NCI-H1436 treated with DMSO at 0.1 percent for 48 hours (cell line): Measurements from ENCODE around the gene ABCA7.

Experiments used
- DNase-seq: peaks from one replicate; lab custom pipeline; 2025; lab: John Stamatoyannopoulos, UW

ABCA7 gene, protein sequence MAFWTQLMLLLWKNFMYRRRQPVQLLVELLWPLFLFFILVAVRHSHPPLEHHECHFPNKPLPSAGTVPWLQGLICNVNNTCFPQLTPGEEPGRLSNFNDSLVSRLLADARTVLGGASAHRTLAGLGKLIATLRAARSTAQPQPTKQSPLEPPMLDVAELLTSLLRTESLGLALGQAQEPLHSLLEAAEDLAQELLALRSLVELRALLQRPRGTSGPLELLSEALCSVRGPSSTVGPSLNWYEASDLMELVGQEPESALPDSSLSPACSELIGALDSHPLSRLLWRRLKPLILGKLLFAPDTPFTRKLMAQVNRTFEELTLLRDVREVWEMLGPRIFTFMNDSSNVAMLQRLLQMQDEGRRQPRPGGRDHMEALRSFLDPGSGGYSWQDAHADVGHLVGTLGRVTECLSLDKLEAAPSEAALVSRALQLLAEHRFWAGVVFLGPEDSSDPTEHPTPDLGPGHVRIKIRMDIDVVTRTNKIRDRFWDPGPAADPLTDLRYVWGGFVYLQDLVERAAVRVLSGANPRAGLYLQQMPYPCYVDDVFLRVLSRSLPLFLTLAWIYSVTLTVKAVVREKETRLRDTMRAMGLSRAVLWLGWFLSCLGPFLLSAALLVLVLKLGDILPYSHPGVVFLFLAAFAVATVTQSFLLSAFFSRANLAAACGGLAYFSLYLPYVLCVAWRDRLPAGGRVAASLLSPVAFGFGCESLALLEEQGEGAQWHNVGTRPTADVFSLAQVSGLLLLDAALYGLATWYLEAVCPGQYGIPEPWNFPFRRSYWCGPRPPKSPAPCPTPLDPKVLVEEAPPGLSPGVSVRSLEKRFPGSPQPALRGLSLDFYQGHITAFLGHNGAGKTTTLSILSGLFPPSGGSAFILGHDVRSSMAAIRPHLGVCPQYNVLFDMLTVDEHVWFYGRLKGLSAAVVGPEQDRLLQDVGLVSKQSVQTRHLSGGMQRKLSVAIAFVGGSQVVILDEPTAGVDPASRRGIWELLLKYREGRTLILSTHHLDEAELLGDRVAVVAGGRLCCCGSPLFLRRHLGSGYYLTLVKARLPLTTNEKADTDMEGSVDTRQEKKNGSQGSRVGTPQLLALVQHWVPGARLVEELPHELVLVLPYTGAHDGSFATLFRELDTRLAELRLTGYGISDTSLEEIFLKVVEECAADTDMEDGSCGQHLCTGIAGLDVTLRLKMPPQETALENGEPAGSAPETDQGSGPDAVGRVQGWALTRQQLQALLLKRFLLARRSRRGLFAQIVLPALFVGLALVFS (N-terminal part only)

DNA sequence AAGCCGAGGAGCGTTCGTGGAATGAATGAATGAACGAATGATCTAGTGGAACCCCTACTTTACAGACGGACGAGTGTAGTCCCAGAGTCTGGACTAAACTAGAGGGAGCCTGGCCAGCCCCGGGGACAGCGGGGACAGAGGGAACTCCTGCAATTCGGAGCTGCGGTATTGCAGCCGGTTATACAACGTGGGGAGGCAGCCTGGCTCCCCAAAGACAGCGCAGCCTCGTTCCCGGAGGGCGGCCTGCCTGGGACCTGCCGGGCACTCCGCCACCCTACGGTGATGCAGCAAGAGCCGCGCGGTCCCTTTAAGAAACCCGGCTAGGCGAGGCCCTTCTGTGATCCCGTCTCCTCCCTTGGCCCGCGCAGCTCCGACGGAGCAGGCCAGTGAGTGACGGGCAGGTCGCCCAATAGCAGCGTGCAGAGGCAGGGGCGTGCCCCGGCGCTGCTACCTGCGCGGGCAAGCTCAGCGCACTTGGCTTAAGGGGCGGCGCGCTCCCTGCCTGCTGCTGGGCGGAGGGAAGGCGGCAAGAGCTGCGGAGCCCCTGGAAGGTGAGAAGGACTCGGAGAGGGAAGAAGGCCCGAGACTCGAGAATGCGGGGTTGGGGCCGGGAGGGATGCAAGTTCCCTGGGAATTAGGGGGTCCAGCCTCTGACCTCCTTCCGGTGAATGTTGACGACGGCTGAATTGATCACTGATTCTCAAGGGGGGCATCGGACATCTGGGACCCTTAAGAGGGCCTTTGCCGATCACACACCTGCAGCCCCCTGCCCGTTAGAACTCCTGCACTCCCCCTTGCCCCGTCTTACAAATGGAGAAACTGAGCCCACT, at the start of gene ABCA7:
Gene ABCA7 (plus strand): TSS at position 462 of the 830 bp plus-strand sequence. CDS start 1,255 bp downstream, outside the sequence.
- peak; percentile 90 for DNase-seq

DNA sequence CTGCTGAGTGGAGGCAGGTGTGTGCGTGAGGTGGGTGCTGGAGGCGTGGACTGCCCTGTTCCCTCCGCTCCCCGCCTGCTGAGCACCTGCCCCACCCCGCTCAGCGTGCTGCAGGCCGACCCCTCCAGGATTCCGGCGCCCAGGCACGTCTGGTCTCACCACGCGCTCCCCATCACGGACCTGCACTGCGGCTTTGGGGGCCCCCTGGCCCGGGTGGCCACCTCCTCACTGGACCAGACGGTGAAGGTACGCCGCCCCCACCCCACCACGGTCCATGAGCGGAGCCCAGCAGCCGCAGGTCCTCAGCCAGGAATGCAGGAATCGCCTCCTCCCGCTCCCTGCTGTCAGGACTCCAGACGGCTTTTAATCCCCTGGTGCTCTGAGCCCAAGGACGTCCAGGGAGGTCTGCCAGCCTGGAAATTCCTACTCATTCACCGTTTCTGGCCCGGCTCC, 49.8 kb upstream of the ABCA7 start:
- no peak for DNase-seq

DNA sequence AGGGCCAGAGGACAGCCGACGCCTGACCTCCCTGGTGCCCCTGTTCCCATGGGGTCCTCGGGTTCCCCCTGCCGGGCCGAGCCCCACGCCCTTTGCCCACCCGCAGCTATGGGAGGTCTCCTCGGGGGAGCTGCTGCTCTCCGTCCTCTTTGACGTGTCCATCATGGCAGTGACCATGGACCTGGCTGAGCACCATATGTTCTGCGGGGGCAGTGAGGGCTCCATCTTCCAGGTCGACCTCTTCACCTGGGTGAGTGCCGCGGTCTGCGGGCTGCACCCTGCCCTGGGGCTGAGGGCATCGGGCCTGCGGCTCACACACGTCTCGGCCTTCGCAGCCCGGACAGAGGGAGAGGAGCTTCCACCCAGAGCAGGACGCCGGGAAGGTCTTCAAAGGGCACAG, 49.2 kb upstream of the ABCA7 start:
- no peak for DNase-seq

DNA sequence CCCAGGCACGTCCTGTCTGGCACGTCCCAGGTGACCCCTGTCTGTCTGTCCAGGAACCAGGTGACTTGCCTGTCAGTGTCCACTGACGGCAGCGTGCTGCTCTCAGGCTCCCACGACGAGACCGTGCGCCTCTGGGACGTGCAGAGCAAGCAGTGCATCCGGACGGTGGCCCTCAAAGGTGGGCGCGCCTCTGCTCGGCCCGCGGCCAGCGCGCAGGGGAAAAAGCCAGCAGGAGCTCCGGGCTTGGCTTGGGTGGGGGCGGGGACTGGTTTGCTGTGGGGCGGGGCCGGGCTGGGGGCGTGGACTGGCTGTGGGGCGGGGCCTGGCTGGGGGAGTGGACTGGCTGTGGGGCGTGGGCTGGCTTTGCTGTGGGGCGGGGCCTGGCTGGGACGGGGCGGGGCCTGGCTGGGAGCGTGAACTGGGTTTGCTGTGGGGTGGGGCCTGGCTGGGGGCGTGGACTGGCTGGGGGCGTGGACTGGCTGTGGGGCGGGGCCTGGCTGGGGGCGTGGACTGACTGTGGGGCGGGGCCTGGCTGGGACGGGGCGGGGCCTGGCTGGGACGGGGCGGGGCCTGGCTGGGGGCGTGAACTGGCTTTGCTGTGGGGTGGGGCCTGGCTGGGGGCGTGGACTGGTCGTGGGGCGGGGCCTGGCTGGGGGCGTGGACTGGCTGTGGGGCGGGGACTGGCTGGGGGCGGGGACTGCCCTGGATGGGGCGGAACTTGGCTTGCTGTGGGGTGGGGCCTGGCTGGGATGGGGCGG, 48.6 kb upstream of the ABCA7 start:
- no peak for DNase-seq

DNA sequence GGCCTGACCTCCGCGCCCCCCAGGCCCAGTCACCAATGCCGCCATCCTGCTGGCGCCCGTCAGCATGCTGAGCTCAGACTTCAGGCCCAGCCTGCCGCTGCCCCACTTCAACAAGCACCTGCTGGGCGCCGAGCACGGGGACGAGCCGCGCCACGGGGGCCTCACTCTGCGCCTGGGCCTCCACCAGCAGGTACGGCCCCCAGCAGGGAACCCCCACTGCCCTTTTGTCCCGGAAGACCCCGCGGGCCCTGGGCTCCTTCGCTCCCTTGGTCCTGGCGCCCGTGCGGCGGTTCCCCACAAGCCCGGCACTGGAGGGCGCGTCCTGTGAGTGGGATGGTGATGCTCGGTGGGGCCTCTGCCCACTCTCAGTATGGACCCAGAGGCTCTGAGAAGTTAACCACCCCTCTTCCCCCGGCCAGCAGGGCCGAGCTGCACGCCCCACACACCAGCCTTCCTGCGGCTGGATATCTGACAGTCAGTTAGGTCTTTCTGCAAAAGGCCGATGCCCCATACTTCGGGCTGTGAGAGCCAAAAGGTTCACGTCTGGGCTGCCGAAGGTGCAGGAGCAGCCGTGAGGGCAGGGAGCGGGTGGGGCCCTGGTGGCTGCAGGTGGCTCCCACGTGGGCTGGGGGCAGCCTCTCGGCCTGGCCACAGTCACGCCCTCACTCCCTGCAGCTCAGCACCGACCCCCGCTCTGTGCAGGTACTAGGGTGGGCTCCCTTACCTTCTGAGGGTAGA, 47.8 kb upstream of the ABCA7 start:
- no peak for DNase-seq

DNA sequence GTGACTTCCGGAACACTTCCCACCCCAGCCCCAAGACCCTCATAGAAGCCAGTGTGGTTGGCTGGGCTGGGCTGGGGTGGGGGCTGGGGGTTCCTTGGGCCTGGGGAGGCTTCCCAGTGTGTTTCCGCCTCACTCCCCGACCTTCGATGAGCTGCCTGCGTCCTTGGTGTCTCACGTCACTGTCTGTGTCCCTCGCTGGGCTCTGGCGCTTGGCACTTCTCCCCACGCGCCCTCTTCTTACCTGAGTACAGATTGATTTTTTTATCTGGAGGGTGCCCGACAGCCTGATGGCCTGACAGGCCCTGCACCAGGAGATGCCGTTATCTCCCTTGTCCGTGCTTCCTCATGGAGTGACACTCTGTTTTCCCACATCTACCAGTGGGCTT, 47.2 kb upstream of the ABCA7 start:
- DNase-seq: no peak

DNA sequence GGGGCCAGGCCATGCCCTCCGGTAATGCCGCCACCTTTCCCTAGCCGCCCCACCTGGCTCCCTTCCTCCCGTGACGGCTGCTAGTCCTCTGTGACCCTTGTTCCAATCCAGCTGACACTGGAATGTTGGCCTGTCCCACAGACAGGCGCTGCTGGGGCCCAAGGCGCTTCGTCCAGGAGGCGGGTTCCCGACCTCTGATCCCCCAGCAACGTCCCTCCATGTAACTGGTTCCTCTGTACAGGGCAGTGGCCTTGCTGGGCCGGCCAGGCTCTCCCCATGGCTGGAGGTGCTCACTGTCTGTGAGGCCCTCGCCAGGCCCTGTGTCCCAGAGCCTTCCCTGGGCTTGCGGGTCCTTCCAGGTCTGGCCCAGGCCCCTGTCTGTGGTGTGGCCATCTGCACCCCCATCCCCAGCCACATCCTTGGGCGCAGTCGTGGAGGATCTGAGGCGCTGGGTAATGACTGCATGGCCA, 46.5 kb upstream of the ABCA7 start:
- DNase-seq: no peak

DNA sequence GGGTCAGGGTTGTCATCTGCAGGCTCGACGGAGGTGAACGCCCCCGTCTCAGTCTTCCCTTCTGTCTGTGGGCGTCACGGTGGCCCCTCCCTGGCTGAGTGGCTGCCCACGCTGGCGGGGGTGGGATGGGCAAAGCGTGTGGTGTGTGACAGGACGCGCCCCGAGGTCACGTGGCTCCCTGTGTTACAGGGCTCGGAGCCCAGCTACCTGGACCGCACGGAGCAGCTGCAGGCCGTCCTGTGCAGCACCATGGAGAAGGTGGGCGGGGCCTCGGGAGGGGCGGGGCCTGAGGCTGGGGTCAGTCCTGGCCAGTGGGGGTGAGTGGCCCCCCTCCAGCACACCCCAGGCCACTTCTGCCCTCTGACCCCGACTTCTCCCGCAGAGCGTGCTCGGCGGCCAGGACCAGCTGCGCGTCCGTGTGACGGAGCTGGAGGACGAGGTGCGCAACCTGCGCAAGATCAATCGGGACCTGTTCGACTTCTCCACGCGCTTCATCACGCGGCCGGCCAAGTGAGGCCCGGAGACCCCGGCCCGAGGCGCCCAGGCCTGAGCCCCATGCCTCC, 46.0 kb upstream of the ABCA7 start:
- DNase-seq: no peak

DNA sequence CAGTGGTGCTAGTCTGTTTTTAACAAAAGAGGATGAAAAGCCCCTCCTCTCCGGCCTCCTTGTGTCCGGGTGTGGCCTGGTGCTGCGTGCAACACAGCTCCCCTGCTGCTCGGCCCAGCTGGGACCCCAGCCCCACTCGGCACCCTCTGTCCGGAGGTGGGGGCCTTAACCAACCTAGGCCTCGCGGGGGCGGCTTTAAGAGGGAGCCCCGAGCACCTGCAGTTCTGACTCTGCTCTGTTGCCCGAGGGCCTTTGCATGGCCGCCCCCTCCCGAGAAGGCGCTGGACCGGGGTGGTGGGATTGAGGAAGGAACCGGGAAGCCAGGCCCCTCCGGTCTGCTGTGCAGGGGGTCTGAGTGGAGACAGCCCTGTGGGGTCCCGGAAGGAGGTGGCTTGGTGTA, 45.4 kb upstream of the ABCA7 start:
- no peak for DNase-seq

DNA sequence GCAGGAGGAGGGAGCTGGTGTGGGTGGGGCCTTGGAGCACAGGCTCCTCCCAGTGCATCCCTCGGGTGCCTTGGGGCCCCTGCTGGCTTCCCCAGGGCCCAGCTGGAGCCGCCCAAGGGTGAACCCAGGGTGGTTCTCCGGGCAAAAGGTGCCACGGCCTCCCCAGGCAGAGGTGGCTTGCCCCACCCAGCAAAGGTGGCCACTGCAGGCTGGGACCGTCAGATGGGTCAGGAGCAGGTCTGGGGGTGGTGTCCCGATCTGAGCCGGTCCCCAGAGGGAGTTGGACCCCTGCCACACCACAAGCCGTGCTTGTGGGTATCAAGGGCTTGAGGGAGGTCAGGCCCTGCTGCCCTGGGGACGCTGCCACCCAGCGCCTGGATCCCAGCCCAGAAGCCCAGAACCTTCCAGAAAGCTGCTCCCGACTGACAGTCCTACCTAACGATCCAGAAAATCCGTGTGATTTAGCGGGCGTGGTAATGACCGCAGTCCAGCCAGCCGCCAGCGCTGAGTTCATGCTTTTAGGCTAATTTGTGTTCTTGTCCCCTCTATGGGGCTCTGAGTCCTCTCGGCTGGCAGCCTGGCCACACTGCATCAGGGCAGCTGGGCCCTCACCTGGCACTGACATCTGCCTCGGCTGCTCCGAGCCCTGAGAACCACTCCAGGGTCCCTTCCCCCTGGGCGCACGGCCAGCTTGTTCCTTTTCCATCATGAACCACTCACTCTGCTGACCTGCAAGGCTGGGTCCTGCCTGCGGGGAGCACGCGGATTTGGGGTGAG, 44.7 kb upstream of the ABCA7 start:
- no peak for DNase-seq

DNA sequence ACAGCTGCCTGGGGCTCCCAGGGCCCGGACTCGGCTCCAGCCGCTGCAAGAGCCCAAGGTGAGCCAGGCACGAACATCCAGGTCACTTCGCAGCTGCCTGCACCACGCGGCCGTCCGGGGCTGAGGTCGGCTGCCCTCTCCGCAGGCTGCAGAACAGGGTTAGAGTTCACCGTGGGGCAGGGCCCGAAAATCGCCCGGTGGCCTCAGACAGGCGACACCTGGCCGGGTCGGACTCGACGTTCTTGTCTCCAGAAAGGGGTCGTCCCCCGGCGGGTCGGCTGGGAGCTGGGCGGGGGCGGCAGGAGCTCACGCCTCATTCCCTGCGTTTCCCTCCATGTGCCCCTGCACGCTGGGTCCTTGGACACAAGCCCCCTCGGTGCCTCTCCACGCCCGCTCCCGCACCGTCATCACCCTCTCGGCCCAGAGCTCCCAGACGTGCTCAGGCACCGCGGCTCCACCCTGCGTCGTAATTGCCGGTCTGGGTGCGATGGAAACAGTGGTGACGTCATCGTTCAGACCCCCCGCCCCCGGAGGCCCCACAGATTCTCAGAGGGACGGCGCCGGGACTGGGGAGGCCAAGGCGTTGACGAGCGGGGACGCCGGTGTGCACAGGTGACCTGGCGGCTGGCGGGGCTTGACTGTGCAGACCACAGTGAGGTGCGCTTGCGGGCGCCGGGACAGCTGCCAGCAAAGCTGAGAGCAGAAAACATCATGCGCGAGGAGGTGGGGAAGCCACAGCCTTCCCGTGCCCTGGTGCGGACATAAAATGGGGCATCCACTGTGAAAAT, 43.7 kb upstream of the ABCA7 start:
- DNase-seq: no peak

DNA sequence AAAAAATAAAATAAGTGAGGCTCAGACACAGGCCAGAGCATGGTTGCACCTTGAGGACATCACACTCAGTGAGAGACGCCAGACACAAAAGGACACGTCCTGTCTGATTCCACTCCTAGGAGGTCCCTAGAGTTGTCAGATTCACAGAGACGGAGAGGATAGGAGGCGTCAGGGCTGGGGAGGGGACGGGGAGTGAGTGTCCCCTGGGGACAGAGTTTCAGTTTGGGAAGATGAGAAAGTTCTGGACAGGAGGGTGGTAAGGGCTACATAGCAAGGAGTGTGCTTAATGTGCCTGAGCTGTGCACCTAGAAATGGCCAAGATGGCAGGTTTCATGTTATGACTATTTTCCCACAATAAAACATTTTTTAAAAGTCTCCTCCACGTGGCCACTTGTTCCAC, 41.8 kb upstream of the ABCA7 start:
- no peak for DNase-seq

DNA sequence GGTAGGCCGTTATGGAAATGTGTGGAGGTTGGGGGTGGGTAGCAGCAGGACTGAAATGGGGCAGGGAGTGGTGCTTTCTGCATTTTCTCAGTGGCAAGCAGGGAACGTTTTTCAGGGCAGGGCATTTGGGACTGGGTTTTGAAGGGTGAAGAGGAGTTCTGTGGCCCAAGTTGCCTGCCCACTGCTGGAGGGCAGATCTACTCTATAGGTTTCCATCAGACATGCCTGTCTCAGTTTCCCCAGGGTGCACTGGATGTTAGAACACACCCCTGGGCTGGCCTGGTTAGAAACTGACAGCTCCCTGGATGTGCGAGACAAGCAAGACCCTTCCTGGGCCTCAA, 40.6 kb upstream of the ABCA7 start:
- no peak for DNase-seq

DNA sequence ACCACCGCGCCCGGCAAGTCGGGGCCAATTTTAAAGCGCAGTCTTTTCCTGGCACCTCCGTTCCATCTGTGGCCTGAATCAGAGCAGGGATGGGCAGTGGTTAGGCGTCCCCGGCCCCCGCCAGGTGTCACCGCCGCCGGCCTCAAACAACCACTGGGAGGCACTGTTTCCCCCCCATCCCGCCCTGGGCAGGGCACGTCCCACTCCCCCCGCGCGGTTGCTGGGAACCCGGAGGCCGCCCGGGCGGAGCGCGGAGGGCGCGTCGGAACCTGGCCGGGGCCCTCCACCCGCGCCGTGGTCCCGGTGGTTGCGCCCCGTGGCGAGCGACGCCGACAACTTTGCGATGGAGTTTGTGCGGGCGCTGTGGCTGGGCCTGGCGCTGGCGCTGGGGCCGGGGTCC, 39.8 kb upstream of the ABCA7 start, which contains the start of gene GRIN3B:
Gene GRIN3B (plus strand): TSS at position 325 of the 400 bp plus-strand sequence. CDS start 19 bp downstream, at position 344.
- no peak for DNase-seq

DNA sequence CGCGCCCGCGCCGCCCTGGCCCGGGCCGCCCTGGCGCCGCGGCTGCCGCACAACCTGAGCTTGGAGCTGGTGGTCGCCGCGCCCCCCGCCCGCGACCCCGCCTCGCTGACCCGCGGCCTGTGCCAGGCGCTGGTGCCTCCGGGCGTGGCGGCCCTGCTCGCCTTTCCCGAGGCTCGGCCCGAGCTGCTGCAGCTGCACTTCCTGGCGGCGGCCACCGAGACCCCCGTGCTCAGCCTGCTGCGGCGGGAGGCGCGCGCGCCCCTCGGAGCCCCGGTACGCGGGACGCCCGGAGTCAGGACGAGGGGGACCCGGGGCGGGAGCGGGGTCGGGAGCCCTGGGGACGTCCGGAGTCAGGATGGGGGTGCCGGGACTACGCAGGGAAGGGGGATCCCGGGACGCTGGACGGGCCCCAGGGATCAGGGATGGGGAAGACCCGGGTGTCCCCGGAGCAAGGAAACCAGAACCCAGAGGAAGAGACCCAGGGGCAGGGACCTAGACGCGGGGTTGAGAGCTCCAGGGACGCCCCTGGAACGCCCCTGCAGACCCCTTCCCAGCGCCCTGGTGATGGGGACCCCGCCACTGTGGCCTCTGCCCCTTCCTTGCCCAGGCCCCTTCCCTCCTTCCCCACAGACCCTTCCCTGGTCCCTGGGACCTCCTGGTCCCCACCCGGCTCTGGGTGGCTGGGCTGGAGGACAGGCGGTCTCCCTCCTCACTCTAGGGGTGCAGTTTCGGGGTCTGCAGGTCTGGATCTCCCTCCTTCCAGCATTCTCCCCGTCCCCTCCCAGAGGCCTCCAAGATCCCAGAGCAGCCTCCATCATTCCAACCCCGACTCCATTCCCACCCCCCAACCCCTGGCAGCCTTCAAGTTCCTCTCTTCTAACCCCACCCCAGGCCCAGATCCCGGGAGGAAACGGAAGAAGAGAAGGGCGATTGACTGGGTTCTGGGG, 39.0 kb upstream of the ABCA7 start:
- DNase-seq: no peak

DNA sequence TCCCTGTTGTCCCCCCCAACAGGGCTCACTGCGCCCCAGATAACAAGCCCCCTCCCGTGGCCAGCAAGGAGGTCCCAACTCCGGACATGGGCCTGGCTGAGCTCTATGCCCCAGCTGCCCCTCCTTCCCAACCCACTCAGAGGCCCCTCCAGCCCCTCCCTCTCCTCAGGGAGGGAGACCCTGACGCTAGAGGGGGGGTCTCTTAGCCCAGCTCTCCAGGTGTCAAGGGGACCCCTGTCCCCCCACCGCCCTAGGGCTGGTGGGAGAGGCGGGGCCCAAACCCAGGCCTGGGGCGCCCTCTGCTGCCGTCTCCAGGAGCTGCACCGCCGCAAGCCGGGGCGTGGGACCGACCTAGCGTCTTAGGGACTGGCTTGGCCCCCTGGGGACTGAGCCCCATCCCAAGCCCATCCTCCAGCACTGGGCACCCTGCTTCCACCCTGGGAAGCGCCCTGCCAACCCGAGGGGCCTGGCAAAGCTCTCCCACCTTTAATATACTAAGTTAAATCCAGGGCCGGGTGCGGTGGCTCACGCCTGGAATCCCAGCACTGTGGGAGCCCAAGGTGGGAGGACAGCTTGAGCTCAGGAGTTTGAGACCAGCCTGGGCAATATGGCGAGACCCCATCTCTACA, 38.3 kb upstream of the ABCA7 start:
- DNase-seq: no peak
